Measurements from ENCODE around the gene NGLY1. TPM values are rescaled to one million over a fixed set of nuclear protein-coding genes. Genes with fewer than 3 reads are reported as not detected.

Gene NGLY1
- total and polyA plus RNA-seq, 2 donors from 2014 or later = 22.6 to 32.0 TPM

- TF ChIP-seq, protein P1, sequence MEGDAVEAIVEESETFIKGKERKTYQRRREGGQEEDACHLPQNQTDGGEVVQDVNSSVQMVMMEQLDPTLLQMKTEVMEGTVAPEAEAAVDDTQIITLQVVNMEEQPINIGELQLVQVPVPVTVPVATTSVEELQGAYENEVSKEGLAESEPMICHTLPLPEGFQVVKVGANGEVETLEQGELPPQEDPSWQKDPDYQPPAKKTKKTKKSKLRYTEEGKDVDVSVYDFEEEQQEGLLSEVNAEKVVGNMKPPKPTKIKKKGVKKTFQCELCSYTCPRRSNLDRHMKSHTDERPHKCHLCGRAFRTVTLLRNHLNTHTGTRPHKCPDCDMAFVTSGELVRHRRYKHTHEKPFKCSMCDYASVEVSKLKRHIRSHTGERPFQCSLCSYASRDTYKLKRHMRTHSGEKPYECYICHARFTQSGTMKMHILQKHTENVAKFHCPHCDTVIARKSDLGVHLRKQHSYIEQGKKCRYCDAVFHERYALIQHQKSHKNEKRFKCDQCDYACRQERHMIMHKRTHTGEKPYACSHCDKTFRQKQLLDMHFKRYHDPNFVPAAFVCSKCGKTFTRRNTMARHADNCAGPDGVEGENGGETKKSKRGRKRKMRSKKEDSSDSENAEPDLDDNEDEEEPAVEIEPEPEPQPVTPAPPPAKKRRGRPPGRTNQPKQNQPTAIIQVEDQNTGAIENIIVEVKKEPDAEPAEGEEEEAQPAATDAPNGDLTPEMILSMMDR (IDR thresholded peaks at IDR 0.05; ENCODE audit: borderline replicate concordance, extremely low read depth, insufficient read depth) = no peak
- Histone ChIP-seq H3K4me3 (ENCODE audit: low read length in 3 of 3) (no peak overlapping the region), H3K36me3 (ENCODE audit: control insufficient read depth in 2 of 3, insufficient read depth in 3 of 3, low read length in 3 of 3) (no peaks in the 10 kb centered on the region), H3K27ac (ENCODE audit: low read depth in 2 of 2, low read length in 2 of 2) (no peak overlapping the region), H3K27me3 (ENCODE audit: control insufficient read depth, insufficient read depth, low read length) (no peaks in the 10 kb centered on the region), H3K4me1 (ENCODE audit: control insufficient read depth in 2 of 3, insufficient read depth in 2 of 3, low read depth in 1 of 3, low read length in 3 of 3) (no peaks in the 10 kb centered on the region), H3K9me3 (ENCODE audit: control insufficient read depth in 2 of 3, insufficient read depth in 1 of 3, low read length in 3 of 3) (no peaks in the 10 kb centered on the region), H3K9ac (ENCODE audit: low read length in 3 of 3) (no peak overlapping the region)
- DNase-seq = no peak
- intact Hi-C loops (cut with DNase I) = no loop called here
- FAIRE-seq = no peak
Observed at GRCh38 chr3:25695731-25696420, 87.4 kb downstream of the NGLY1 start.

- TF ChIP-seq, protein P1 (IDR thresholded peaks at IDR 0.05; ENCODE audit: borderline replicate concordance, extremely low read depth, insufficient read depth) = no peak
- H3K36me3 ChIP-seq (ENCODE audit: control insufficient read depth in 2 of 3, insufficient read depth in 3 of 3, low read length in 3 of 3) = no peaks in the 10 kb centered on the region
- no peaks in the 10 kb centered on the region for H3K9me3 ChIP-seq (ENCODE audit: control insufficient read depth in 2 of 3, insufficient read depth in 1 of 3, low read length in 3 of 3)
- intact Hi-C loops (cut with DNase I) = no loop called here
- FAIRE-seq (no peak), DNase-seq (no peak)
- H3K9ac ChIP-seq (ENCODE audit: low read length in 3 of 3) = no peak overlapping the region
- H3K27me3 ChIP-seq (ENCODE audit: control insufficient read depth, insufficient read depth, low read length) = no peaks in the 10 kb centered on the region
- H3K4me3 ChIP-seq (ENCODE audit: low read length in 3 of 3) = no peak overlapping the region
- no peak overlapping the region for H3K27ac ChIP-seq (ENCODE audit: low read depth in 2 of 2, low read length in 2 of 2)
- H3K4me1 ChIP-seq (ENCODE audit: control insufficient read depth in 2 of 3, insufficient read depth in 2 of 3, low read depth in 1 of 3, low read length in 3 of 3) = no peaks in the 10 kb centered on the region
Observed at GRCh38 chr3:25693238-25693637, 90.0 kb downstream of the NGLY1 start.

DNA sequence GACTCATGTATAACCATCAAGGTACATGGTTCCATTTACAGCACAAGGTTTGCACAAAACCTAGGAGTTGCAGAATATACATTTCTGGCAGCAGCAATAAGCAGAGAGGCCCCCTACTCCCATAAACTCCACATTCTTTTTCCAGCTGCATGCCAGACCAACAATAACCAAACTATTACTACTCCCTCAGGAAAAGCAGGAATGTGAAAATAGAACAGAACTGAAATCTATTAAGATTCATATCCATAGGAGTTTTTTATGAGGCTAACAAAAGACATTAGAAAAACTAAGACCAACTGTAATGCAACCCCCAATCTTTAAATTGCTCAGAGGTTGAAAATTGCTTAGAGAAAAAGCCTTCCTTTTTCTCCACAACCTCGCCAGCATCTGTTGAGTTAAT is 90.9 kb downstream of the NGLY1 start:
- Histone ChIP-seq H3K4me1 (ENCODE audit: control insufficient read depth in 2 of 3, insufficient read depth in 2 of 3, low read depth in 1 of 3, low read length in 3 of 3) (no peaks in the 10 kb centered on the region), H3K36me3 (ENCODE audit: control insufficient read depth in 2 of 3, insufficient read depth in 3 of 3, low read length in 3 of 3) (no peaks in the 10 kb centered on the region), H3K9me3 (ENCODE audit: control insufficient read depth in 2 of 3, insufficient read depth in 1 of 3, low read length in 3 of 3) (no peaks in the 10 kb centered on the region), H3K27ac (ENCODE audit: low read depth in 2 of 2, low read length in 2 of 2) (no peak overlapping the region), H3K27me3 (ENCODE audit: control insufficient read depth, insufficient read depth, low read length) (no peaks in the 10 kb centered on the region), H3K9ac (ENCODE audit: low read length in 3 of 3) (no peak overlapping the region), H3K4me3 (ENCODE audit: low read length in 3 of 3) (no peak overlapping the region)
- DNase-seq (peak in 1 of 5 donors; percentile 62), FAIRE-seq (no peak)
- TF ChIP-seq, protein P1 (IDR thresholded peaks at IDR 0.05; ENCODE audit: borderline replicate concordance, extremely low read depth, insufficient read depth) = no peak
- intact Hi-C loops (cut with DNase I) = no loop called here
